GM19452 (cell line): ENCODE measurements around the gene NRCAM.
"Not testable (repeated sequence)": the region's sequence is repeated elsewhere in the genome, so short reads cannot be mapped to it uniquely, and the experiment has no call there.

Experiments
- ATAC-seq: cut with Tn5 transposase; IDR thresholded peaks from one replicate; pipeline ENCODE4 v1.9.1; 2021; ENCODE audit not compliant: unreplicated experiment

Gene NRCAM

GRCh38 chr7:108455998-108456677 is at the start of gene NRCAM:
TSS of gene NRCAM (minus strand) at chr7:108456436. CDS start at chr7:108240064, 216,372 bp downstream.
- ATAC-seq: no peak

- ATAC-seq: not testable (repeated sequence)
These were observed 48.3 kb upstream of the NRCAM start for GRCh38 chr7:108504576-108504975.

GRCh38 chr7:108503112-108504026 is 47.1 kb upstream of the NRCAM start:
- peak; percentile 97 for ATAC-seq

- ATAC-seq: no peak
These were observed 43.3 kb upstream of the NRCAM start for GRCh38 chr7:108499566-108499965.

- ATAC-seq: no peak
These were observed 42.2 kb upstream of the NRCAM start for GRCh38 chr7:108498481-108498880.

GRCh38 chr7:108497082-108497725 is 41.0 kb upstream of the NRCAM start:
- ATAC-seq: peak; percentile 84

- ATAC-seq: no peak
These were observed 36.5 kb upstream of the NRCAM start for GRCh38 chr7:108492742-108493141.

GRCh38 chr7:108488768-108489538 is 32.7 kb upstream of the NRCAM start:
- no peak for ATAC-seq

- ATAC-seq: no peak
These were observed 31.4 kb upstream of the NRCAM start for GRCh38 chr7:108487646-108488045.

- no peak for ATAC-seq
These were observed 30.2 kb upstream of the NRCAM start for GRCh38 chr7:108486291-108486966.

GRCh38 chr7:108484137-108484536 is 27.9 kb upstream of the NRCAM start:
- ATAC-seq: no peak

GRCh38 chr7:108480311-108480710 is 24.1 kb upstream of the NRCAM start:
- no peak for ATAC-seq

GRCh38 chr7:108479751-108480150 is 23.5 kb upstream of the NRCAM start:
- ATAC-seq: no peak

- ATAC-seq: no peak
These were observed 22.9 kb upstream of the NRCAM start for GRCh38 chr7:108479118-108479517.

- ATAC-seq: no peak
These were observed 12.0 kb upstream of the NRCAM start for GRCh38 chr7:108468246-108468645.

GRCh38 chr7:108467391-108467790 is 11.2 kb upstream of the NRCAM start:
- ATAC-seq: no peak

GRCh38 chr7:108466322-108466721 is 10.1 kb upstream of the NRCAM start:
- ATAC-seq: not testable (repeated sequence)

- no peak for ATAC-seq
These were observed 8.5 kb upstream of the NRCAM start for GRCh38 chr7:108464743-108465142.

- ATAC-seq: no peak
These were observed 7.4 kb upstream of the NRCAM start for GRCh38 chr7:108463613-108464012.

- ATAC-seq: no peak
These were observed 5.6 kb upstream of the NRCAM start for GRCh38 chr7:108461840-108462239.
